GM19324 (cell line): ENCODE data around the gene PAX6.

ENCODE experiments used
- ATAC-seq: cut with Tn5 transposase; IDR thresholded peaks from one replicate; pipeline ENCODE4 v1.9.1; 2021; ENCODE audit warnings: mild to moderate bottlenecking, moderate library complexity; ENCODE audit not compliant: unreplicated experiment, low FRiP score

PAX6 gene

GRCh38 chr11:31822927-31823643 lies 12.0 kb upstream of the PAX6 start:
- ATAC-seq: no peak

GRCh38 chr11:31822175-31822926 lies 11.2 kb upstream of the PAX6 start:
- no peak for ATAC-seq

GRCh38 chr11:31821766-31822165 lies 10.6 kb upstream of the PAX6 start:
- ATAC-seq: no peak

GRCh38 chr11:31821235-31821764 lies 10.2 kb upstream of the PAX6 start:
- no peak for ATAC-seq

- ATAC-seq: no peak
These were observed 9.3 kb upstream of the PAX6 start for GRCh38 chr11:31820438-31820818.

GRCh38 chr11:31819621-31820437 lies 8.7 kb upstream of the PAX6 start:
- ATAC-seq: no peak

- no peak for ATAC-seq
These were observed 7.8 kb upstream of the PAX6 start for GRCh38 chr11:31818874-31819331.

GRCh38 chr11:31818425-31818755 lies 7.3 kb upstream of the PAX6 start:
- no peak for ATAC-seq

- no peak for ATAC-seq
These were observed 6.7 kb upstream of the PAX6 start for GRCh38 chr11:31817621-31818424.

GRCh38 chr11:31817054-31817620 lies 6.0 kb upstream of the PAX6 start:
- no peak for ATAC-seq

- no peak for ATAC-seq
These were observed 5.4 kb upstream of the PAX6 start for GRCh38 chr11:31816468-31817053.

GRCh38 chr11:31815711-31816467 lies 4.8 kb upstream of the PAX6 start:
- ATAC-seq: no peak

GRCh38 chr11:31814176-31814868 lies 3.2 kb upstream of the PAX6 start:
- no peak for ATAC-seq

GRCh38 chr11:31813391-31814175 lies 2.5 kb upstream of the PAX6 start:
- no peak for ATAC-seq

GRCh38 chr11:31812383-31813381 lies 1.6 kb upstream of the PAX6 start:
- no peak for ATAC-seq
